Measurements from ENCODE around the gene MPPED1. TPM values are rescaled to one million over a fixed set of nuclear protein-coding genes. Genes with fewer than 3 reads are reported as not detected.

MPPED1 gene
- total RNA-seq, 1 experiment from 2014 or later = not detected

GRCh38 chr22:43411040-43411868 lies 560 bp upstream of the MPPED1 start:
- no peaks in the 10 kb centered on the region for H3K4me1 Mint-ChIP-seq (ENCODE audit: insufficient read depth, unreplicated experiment)
- CTCF ChIA-PET = no interaction called here
- H3K36me3 Mint-ChIP-seq (ENCODE audit: insufficient read depth, unreplicated experiment) = no peaks in the 10 kb centered on the region
- no peaks in the 10 kb centered on the region for H3K9me3 Mint-ChIP-seq (ENCODE audit: unreplicated experiment)
- intact Hi-C loops (cut with micrococcal nuclease) = no loop called here
- no peak overlapping the region for H3K27ac Mint-ChIP-seq (ENCODE audit: low read depth, unreplicated experiment)
- H3K4me3 Mint-ChIP-seq (ENCODE audit: unreplicated experiment) = no peak overlapping the region
- TF ChIP-seq CTCF (IDR thresholded peaks at IDR 0.05; ENCODE audit: unreplicated experiment) = no peak
- no TSS peak for BruUV-seq (replicated peaks)
- POLR2A ChIA-PET = no interaction called here
- no peak for DNase-seq (ENCODE audit: unreplicated experiment)
- H3K27me3 Mint-ChIP-seq (ENCODE audit: insufficient read depth, unreplicated experiment) = peaks cover 76% of the 10 kb centered on the region

- Mint-ChIP-seq H3K27ac (ENCODE audit: low read depth, unreplicated experiment) (no peak overlapping the region), H3K4me1 (ENCODE audit: insufficient read depth, unreplicated experiment) (no peaks in the 10 kb centered on the region), H3K4me3 (ENCODE audit: unreplicated experiment) (no peak overlapping the region), H3K9me3 (ENCODE audit: unreplicated experiment) (no peaks in the 10 kb centered on the region), H3K27me3 (ENCODE audit: insufficient read depth, unreplicated experiment) (peaks cover 84% of the 10 kb centered on the region), H3K36me3 (ENCODE audit: insufficient read depth, unreplicated experiment) (no peaks in the 10 kb centered on the region)
- no TSS peak for BruUV-seq (replicated peaks)
- POLR2A ChIA-PET = no interaction called here
- intact Hi-C loops (cut with micrococcal nuclease) = no loop called here
- DNase-seq (ENCODE audit: unreplicated experiment) = no peak
- no peak for TF ChIP-seq CTCF (IDR thresholded peaks at IDR 0.05; ENCODE audit: unreplicated experiment)
- CTCF ChIA-PET = interaction anchor here (1.1 kb wide), 1 partner anchor 9 kb away, joined by 4 read pairs; no protein-coding TSS in a partner anchor
Observed at GRCh38 chr22:43412808-43413795, 1.3 kb downstream of the MPPED1 start.

- CTCF ChIA-PET = no interaction called here
- no peaks in the 10 kb centered on the region for H3K4me1 Mint-ChIP-seq (ENCODE audit: insufficient read depth, unreplicated experiment)
- no peaks in the 10 kb centered on the region for H3K36me3 Mint-ChIP-seq (ENCODE audit: insufficient read depth, unreplicated experiment)
- DNase-seq (ENCODE audit: unreplicated experiment) = no peak
- H3K27ac Mint-ChIP-seq (ENCODE audit: low read depth, unreplicated experiment) = no peak overlapping the region
- POLR2A ChIA-PET = no interaction called here
- no TSS peak for BruUV-seq (replicated peaks)
- no peak overlapping the region for H3K4me3 Mint-ChIP-seq (ENCODE audit: unreplicated experiment)
- TF ChIP-seq CTCF (IDR thresholded peaks at IDR 0.05; ENCODE audit: unreplicated experiment) = no peak
- intact Hi-C loops (cut with micrococcal nuclease) = no loop called here
- H3K9me3 Mint-ChIP-seq (ENCODE audit: unreplicated experiment) = no peaks in the 10 kb centered on the region
- H3K27me3 Mint-ChIP-seq (ENCODE audit: insufficient read depth, unreplicated experiment) = peaks cover 82% of the 10 kb centered on the region
Observed at GRCh38 chr22:43413826-43414225, 2.0 kb downstream of the MPPED1 start.

- BruUV-seq (replicated peaks) = no TSS peak
- TF ChIP-seq CTCF (IDR thresholded peaks at IDR 0.05; ENCODE audit: unreplicated experiment) = no peak
- Mint-ChIP-seq H3K36me3 (ENCODE audit: insufficient read depth, unreplicated experiment) (no peaks in the 10 kb centered on the region), H3K27me3 (ENCODE audit: insufficient read depth, unreplicated experiment) (peaks cover 82% of the 10 kb centered on the region), H3K27ac (ENCODE audit: low read depth, unreplicated experiment) (no peak overlapping the region), H3K9me3 (ENCODE audit: unreplicated experiment) (no peaks in the 10 kb centered on the region), H3K4me3 (ENCODE audit: unreplicated experiment) (no peak overlapping the region), H3K4me1 (ENCODE audit: insufficient read depth, unreplicated experiment) (no peaks in the 10 kb centered on the region)
- POLR2A ChIA-PET = no interaction called here
- intact Hi-C loops (cut with micrococcal nuclease) = no loop called here
- CTCF ChIA-PET = no interaction called here
- no peak for DNase-seq (ENCODE audit: unreplicated experiment)
Observed at GRCh38 chr22:43415681-43416080, 3.9 kb downstream of the MPPED1 start.

All from MCF 10A (cell line).